Measurements from ENCODE around the gene OR2D3.

DNA sequence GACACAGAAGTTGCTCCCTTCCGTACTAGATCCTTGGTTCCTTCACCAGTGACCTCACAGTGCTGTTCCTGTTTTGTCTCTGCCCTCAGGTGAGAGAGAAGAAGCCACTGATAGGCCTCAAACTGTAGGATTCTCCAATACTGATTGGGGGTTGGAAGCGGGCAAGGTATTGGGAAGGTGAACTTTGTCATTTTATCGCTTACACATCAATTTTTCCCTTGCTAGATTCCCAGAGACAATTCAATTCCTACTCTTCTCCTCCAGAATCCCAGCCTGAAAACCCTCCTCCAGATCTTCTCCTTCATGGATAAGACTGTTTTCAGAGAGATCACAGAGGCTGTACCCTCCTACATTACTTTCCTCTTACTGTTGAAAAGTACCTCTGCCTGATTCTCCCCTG lies 9.4 kb upstream of the OR2D3 start:
- TF ChIP-seq, protein P1, sequence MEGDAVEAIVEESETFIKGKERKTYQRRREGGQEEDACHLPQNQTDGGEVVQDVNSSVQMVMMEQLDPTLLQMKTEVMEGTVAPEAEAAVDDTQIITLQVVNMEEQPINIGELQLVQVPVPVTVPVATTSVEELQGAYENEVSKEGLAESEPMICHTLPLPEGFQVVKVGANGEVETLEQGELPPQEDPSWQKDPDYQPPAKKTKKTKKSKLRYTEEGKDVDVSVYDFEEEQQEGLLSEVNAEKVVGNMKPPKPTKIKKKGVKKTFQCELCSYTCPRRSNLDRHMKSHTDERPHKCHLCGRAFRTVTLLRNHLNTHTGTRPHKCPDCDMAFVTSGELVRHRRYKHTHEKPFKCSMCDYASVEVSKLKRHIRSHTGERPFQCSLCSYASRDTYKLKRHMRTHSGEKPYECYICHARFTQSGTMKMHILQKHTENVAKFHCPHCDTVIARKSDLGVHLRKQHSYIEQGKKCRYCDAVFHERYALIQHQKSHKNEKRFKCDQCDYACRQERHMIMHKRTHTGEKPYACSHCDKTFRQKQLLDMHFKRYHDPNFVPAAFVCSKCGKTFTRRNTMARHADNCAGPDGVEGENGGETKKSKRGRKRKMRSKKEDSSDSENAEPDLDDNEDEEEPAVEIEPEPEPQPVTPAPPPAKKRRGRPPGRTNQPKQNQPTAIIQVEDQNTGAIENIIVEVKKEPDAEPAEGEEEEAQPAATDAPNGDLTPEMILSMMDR (IDR thresholded peaks at IDR 0.05; ENCODE audit: low read length) = no peak
- no peak for TF ChIP-seq EZH2 (IDR thresholded peaks at IDR 0.05; ENCODE audit: borderline replicate concordance, low read length)

Data from OCI-LY1 (cell line).